ENCODE results near the gene TGFBR1. TPM values are rescaled to one million over a fixed set of nuclear protein-coding genes. Genes with fewer than 3 reads are reported as not detected.

Gene TGFBR1
- total and polyA plus RNA-seq, 2 donors (not counting 1 experiment from before 2014, with no cell fraction given): 78.5 to 79.1 TPM

- no peak overlapping the region for H3K4me3 ChIP-seq (replicated peaks in 1 of 4; ENCODE audit: control extremely low read depth in 1 of 4, insufficient read depth in 1 of 4, low read depth in 3 of 4, low read length in 4 of 4)
- no peaks in the 10 kb centered on the region for H3K4me1 ChIP-seq (ENCODE audit: control insufficient read depth, extremely low read depth, insufficient read depth, low read length)
- H2AFZ ChIP-seq (ENCODE audit: low read length): no peak overlapping the region
- TF ChIP-seq EZH2 (IDR thresholded peaks at IDR 0.05; ENCODE audit: low read length, missing control alignments) (no peak), CTCF (conservative IDR thresholded peaks at IDR 0.05 in 1 of 2, IDR thresholded peaks at IDR 0.05 in 1 of 2; ENCODE audit: low read depth in 1 of 2, low read length in 2 of 2) (no peak)
- H3K27ac ChIP-seq (ENCODE audit: insufficient read depth, low read length): no peak overlapping the region
- no peaks in the 10 kb centered on the region for H4K20me1 ChIP-seq (ENCODE audit: control insufficient read depth, extremely low read depth, insufficient read depth, low read length)
- no peak overlapping the region for H3K4me2 ChIP-seq (ENCODE audit: extremely low read depth, insufficient read depth, low read length)
- peak in 1 of 2 donors; percentile 77 for DNase-seq (ENCODE audit: low read depth in 2 of 2)
- no peak overlapping the region for H3K9ac ChIP-seq (ENCODE audit: insufficient read depth, low read length)
- no peaks in the 10 kb centered on the region for H3K79me2 ChIP-seq (ENCODE audit: control insufficient read depth, insufficient read depth, low read length)
- peaks cover 1% of the 10 kb centered on the region for H3K27me3 ChIP-seq (ENCODE audit: control insufficient read depth, insufficient read depth, low read length)
- H3K9me3 ChIP-seq (ENCODE audit: control insufficient read depth, insufficient read depth, low read depth, low read length): no peaks in the 10 kb centered on the region
- no peaks in the 10 kb centered on the region for H3K36me3 ChIP-seq (ENCODE audit: control insufficient read depth, insufficient read depth, low read length)
Observed at GRCh38 chr9:99090336-99091130, 14.4 kb upstream of the TGFBR1 start.

- Histone ChIP-seq H3K36me3 (ENCODE audit: control insufficient read depth, insufficient read depth, low read length) (no peaks in the 10 kb centered on the region), H3K27me3 (ENCODE audit: control insufficient read depth, insufficient read depth, low read length) (peaks cover 5% of the 10 kb centered on the region), H3K4me1 (ENCODE audit: control insufficient read depth, extremely low read depth, insufficient read depth, low read length) (no peaks in the 10 kb centered on the region), H3K79me2 (ENCODE audit: control insufficient read depth, insufficient read depth, low read length) (no peaks in the 10 kb centered on the region), H3K4me2 (ENCODE audit: extremely low read depth, insufficient read depth, low read length) (no peak overlapping the region), H3K27ac (ENCODE audit: insufficient read depth, low read length) (no peak overlapping the region), H4K20me1 (ENCODE audit: control insufficient read depth, extremely low read depth, insufficient read depth, low read length) (no peaks in the 10 kb centered on the region), H3K9ac (ENCODE audit: insufficient read depth, low read length) (no peak overlapping the region), H2AFZ (ENCODE audit: low read length) (no peak overlapping the region), H3K4me3 (replicated peaks in 1 of 4; ENCODE audit: control extremely low read depth in 1 of 4, insufficient read depth in 1 of 4, low read depth in 3 of 4, low read length in 4 of 4) (no peak overlapping the region), H3K9me3 (ENCODE audit: control insufficient read depth, insufficient read depth, low read depth, low read length) (no peaks in the 10 kb centered on the region)
- DNase-seq (ENCODE audit: low read depth in 2 of 2): no peak
- no peak for TF ChIP-seq CTCF (conservative IDR thresholded peaks at IDR 0.05 in 1 of 2, IDR thresholded peaks at IDR 0.05 in 1 of 2; ENCODE audit: low read depth in 1 of 2, low read length in 2 of 2)
- TF ChIP-seq EZH2 (IDR thresholded peaks at IDR 0.05; ENCODE audit: low read length, missing control alignments): no peak
Observed at GRCh38 chr9:99092643-99093491, 12.0 kb upstream of the TGFBR1 start.

GRCh38 chr9:99093492-99093791 is 11.5 kb upstream of the TGFBR1 start:
- Histone ChIP-seq H3K27me3 (ENCODE audit: control insufficient read depth, insufficient read depth, low read length) (peaks cover 5% of the 10 kb centered on the region), H3K4me2 (ENCODE audit: extremely low read depth, insufficient read depth, low read length) (no peak overlapping the region), H3K9me3 (ENCODE audit: control insufficient read depth, insufficient read depth, low read depth, low read length) (no peaks in the 10 kb centered on the region), H4K20me1 (ENCODE audit: control insufficient read depth, extremely low read depth, insufficient read depth, low read length) (no peaks in the 10 kb centered on the region), H3K4me1 (ENCODE audit: control insufficient read depth, extremely low read depth, insufficient read depth, low read length) (no peaks in the 10 kb centered on the region), H3K36me3 (ENCODE audit: control insufficient read depth, insufficient read depth, low read length) (no peaks in the 10 kb centered on the region), H3K79me2 (ENCODE audit: control insufficient read depth, insufficient read depth, low read length) (no peaks in the 10 kb centered on the region), H3K9ac (ENCODE audit: insufficient read depth, low read length) (no peak overlapping the region), H2AFZ (ENCODE audit: low read length) (no peak overlapping the region), H3K27ac (ENCODE audit: insufficient read depth, low read length) (no peak overlapping the region), H3K4me3 (replicated peaks in 1 of 4; ENCODE audit: control extremely low read depth in 1 of 4, insufficient read depth in 1 of 4, low read depth in 3 of 4, low read length in 4 of 4) (no peak overlapping the region)
- no peak for DNase-seq (ENCODE audit: low read depth in 2 of 2)
- no peak for TF ChIP-seq CTCF (conservative IDR thresholded peaks at IDR 0.05 in 1 of 2, IDR thresholded peaks at IDR 0.05 in 1 of 2; ENCODE audit: low read depth in 1 of 2, low read length in 2 of 2)
